GM12878 (cell line): Measurements from ENCODE around the gene SIVA1. TPM values are rescaled to one million over a fixed set of nuclear protein-coding genes. Genes with fewer than 3 reads are reported as not detected.

Experiments used
- ATAC-seq: fragments of 200-7000 bp; cut with Tn5 transposase; 3 replicates; pipeline ENCODE4 v1.9.1; 2020; ENCODE audit warnings: mild to moderate bottlenecking, moderate library complexity
- BruUV-seq: library from RNA; stranded (reverse); fragments of 400-500 nt; replicated peaks from 2 replicates; lab custom pipeline; 2021; lab: Mats Ljungman, UMichigan
- CTCF ChIA-PET: fragments of 300-600 bp; sonication (Branson Sonifier 250); formaldehyde crosslinking; extraction: SDS; loops from one replicate; lab custom pipeline; 2021; ENCODE audit warnings: inconsistent platforms; lab: Yijun Ruan, JAX
- POLR2A ChIA-PET: fragments of 350-600 bp; formaldehyde crosslinking; extraction: SDS; loops from one replicate; lab custom pipeline; 2021; ENCODE audit warnings: inconsistent platforms; lab: Charles Lee
- RAD21 ChIA-PET: fragments of 300-600 bp; sonication (Branson Sonifier 250); formaldehyde crosslinking; loops from one replicate; lab custom pipeline; 2023; ENCODE audit warnings: antibody characterized with exemption; ENCODE audit not compliant: unreplicated experiment; lab: Charles Lee
- SMC1A ChIA-PET: fragments of 300-600 bp; sonication (Branson Sonifier 250); formaldehyde crosslinking; loops from one replicate; lab custom pipeline; 2023; ENCODE audit not compliant: unreplicated experiment, uncharacterized antibody; lab: Charles Lee
- DNase-seq: peaks from one replicate; pipeline ENCODE4 v3.0.0-alpha.2; 2011; ENCODE audit warnings: low read depth, low spot score
- FAIRE-seq: peaks from 3 replicates; lab custom pipeline; 2011; peaks lifted over from hg19 to GRCh38; lab: Jason Lieb, UNC
- H2AFZ ChIP-seq: 2 replicates; pipeline ENCODE4 v1.6.0; 2011; ENCODE audit warnings: low read depth, low read length, control low read depth; ENCODE audit not compliant: control insufficient read depth
- H3K27ac ChIP-seq: 2 replicates; pipeline ENCODE4 v1.5.1; 2011; ENCODE audit warnings: control low read depth; ENCODE audit not compliant: control insufficient read depth, insufficient read depth
- H3K27me3 ChIP-seq, 2 experiments: replicated peaks in 1 of 2; 2 replicates each; pipeline versions ENCODE4 v1.6.0 to v1.6.1; 2011; ENCODE audit warnings: low read length in 1 of 2; ENCODE audit not compliant: control insufficient read depth in 2 of 2, insufficient read depth in 2 of 2
- H3K36me3 ChIP-seq, 2 experiments: 2 replicates each; pipeline ENCODE4 v1.5.1; 2011; ENCODE audit warnings: low read length in 1 of 2; ENCODE audit not compliant: control insufficient read depth in 2 of 2, insufficient read depth in 2 of 2
- H3K4me1 ChIP-seq: 2 replicates; pipeline ENCODE4 v1.6.1; 2011; ENCODE audit warnings: mild to moderate bottlenecking, low read length, moderate library complexity, mixed read lengths; ENCODE audit not compliant: control insufficient read depth, insufficient read depth
- H3K4me2 ChIP-seq: 2 replicates; pipeline ENCODE4 v1.6.0; 2011; ENCODE audit warnings: control low read depth; ENCODE audit not compliant: control insufficient read depth, insufficient read depth
- H3K4me3 ChIP-seq: fragments of 200-600 bp; sonication (generic); 2 replicates; pipeline ENCODE4 v1.5.1; 2016
- H3K79me2 ChIP-seq: 2 replicates; pipeline ENCODE4 v1.6.0; 2011; ENCODE audit warnings: low read length; ENCODE audit not compliant: control insufficient read depth, insufficient read depth
- H3K9ac ChIP-seq: 2 replicates; pipeline ENCODE4 v1.8.0; 2011; ENCODE audit warnings: low read length, control low read depth, mixed read lengths; ENCODE audit not compliant: control insufficient read depth, insufficient read depth
- H3K9me3 ChIP-seq: replicated peaks from 3 replicates; pipeline ENCODE4 v1.5.1; 2011; ENCODE audit warnings: mild to moderate bottlenecking, low read length; ENCODE audit not compliant: control insufficient read depth, insufficient read depth
- H4K20me1 ChIP-seq: 2 replicates; pipeline ENCODE4 v1.6.0; 2011; ENCODE audit not compliant: control insufficient read depth, insufficient read depth
- CBFB ChIP-seq: IDR thresholded peaks from 2 replicates; pipeline ENCODE4 v1.6.1; 2016; ENCODE audit warnings: antibody characterized with exemption, low read depth
- CHD4 ChIP-seq: fragments of 200-600 bp; sonication (generic); IDR thresholded peaks from 2 replicates; pipeline ENCODE4 v1.6.1; 2016; ENCODE audit warnings: mild to moderate bottlenecking
- CREM ChIP-seq: IDR thresholded peaks from 2 replicates; pipeline ENCODE4 v1.6.1; 2014; ENCODE audit warnings: antibody characterized with exemption, low read depth
- CTCF ChIP-seq, 3 experiments: IDR thresholded peaks in 2 of 3; conservative IDR thresholded peaks in 1 of 3; 2 replicates each; pipeline ENCODE4 v1.5.1; 2011; ENCODE audit warnings: low read depth in 3 of 3, low read length in 3 of 3, mild to moderate bottlenecking in 3 of 3, control low read depth in 2 of 3, moderate library complexity in 2 of 3, inconsistent platforms in 1 of 3, mixed read lengths in 1 of 3; ENCODE audit not compliant: control insufficient read depth in 2 of 3, insufficient read depth in 1 of 3; ENCODE audit errors: extremely low read depth in 1 of 3
- KAT2A ChIP-seq: conservative IDR thresholded peaks from 2 replicates; pipeline ENCODE4 v1.6.1; 2011; ENCODE audit warnings: low read depth, low read length; ENCODE audit not compliant: control insufficient read depth
- KDM1A ChIP-seq: fragments of 200-600 bp; sonication (generic); IDR thresholded peaks from 2 replicates; pipeline ENCODE4 v1.6.1; 2016; ENCODE audit warnings: borderline replicate concordance
- NFYB ChIP-seq: IDR thresholded peaks from 2 replicates; pipeline ENCODE4 v1.6.1; 2011; ENCODE audit warnings: low read depth, mild to moderate bottlenecking, low read length, improper control_type of control experiment, moderate library complexity; ENCODE audit not compliant: insufficient read depth
- RUNX3 ChIP-seq: IDR thresholded peaks from 2 replicates; pipeline ENCODE4 v1.6.1; 2012; ENCODE audit warnings: low read length, inconsistent platforms
- USF2 ChIP-seq: IDR thresholded peaks from 2 replicates; pipeline ENCODE4 v1.6.1; 2011; ENCODE audit warnings: low read depth, low read length, improper control_type of control experiment, borderline replicate concordance
- whole genome bisulfite sequencing: methylation state at CpG from one replicate; pipeline ENCODE4 v1.1.6; 2016; ENCODE audit warnings: low lambda C conversion rate; ENCODE audit not compliant: insufficient replicate concordance, insufficient coverage; ENCODE audit errors: missing lambda C conversion rate; 5-methylcytosine and 5-hydroxymethylcytosine counted together
- in situ Hi-C: fragments of 300-500 bp; cut with MboI; formaldehyde crosslinking; loops from 9 replicates; pipeline ENCODE4 v1.14.3; 2018; ENCODE audit warnings: mixed read lengths
- intact Hi-C: fragments of 100-400 bp; cut with micrococcal nuclease; formaldehyde crosslinking; loops from one replicate; pipeline ENCODE4 v1.14.2; 2022; ENCODE audit not compliant: unreplicated experiment
- polyA plus RNA-seq, 11 experiments: library from polyadenylated mRNA; depleted of rRNA in 4 of 11; unstranded in 6 of 11; stranded (reverse) in 5 of 11; fragments of >200 nt; fragmentation: Nextera tagmentation in 4 of 11; fragmentation: Illumina TruSeq in 1 of 11; extraction: Ambion mirVana in 4 of 11; extraction: Trizol in 1 of 11; gene quantifications; 1 replicate in 1 of 11; 2 replicates in 10 of 11; pipeline versions ENCODE4 v1.2.1 to v1.2.3, GENCODE V29; 2011 to 2016; ENCODE audit warnings: inconsistent platforms in 2 of 11, missing spikeins in 2 of 11, low read depth in 1 of 11
- total RNA-seq, 4 experiments: library from RNA; depleted of rRNA in 3 of 4; stranded (reverse); fragments of >200 nt in 3 of 4; fragmentation: Illumina TruSeq in 1 of 4; extraction: Trizol in 1 of 4; gene quantifications; 2 replicates each; pipeline versions ENCODE4 v1.2.1 to v1.2.3, GENCODE V29; 2013 to 2021

The SIVA1 gene
- total and polyA plus RNA-seq, 10 of the 15 experiments (the other 5 are each of a cell fraction or from before 2014, with no cell fraction given): 4.6 to 282 (median 106) TPM

GRCh38 chr14:104753528-104754212 is 723 bp downstream of the SIVA1 start:
- Histone ChIP-seq H3K36me3 (peaks cover 2 to 13% of the 10 kb centered on the region in 2 experiments; a peak in 3 of 4 replicates), H3K27me3 (no peaks in the 10 kb centered on the region), H3K9me3 (no peaks in the 10 kb centered on the region; the same call in 2 of the 3 replicates), H4K20me1 (no peaks in the 10 kb centered on the region), H3K9ac (peak overlapping the region; percentile 92), H3K4me2 (peak overlapping the region; percentile 82), H3K79me2 (peaks cover 31% of the 10 kb centered on the region), H3K4me1 (peaks cover 17% of the 10 kb centered on the region), H3K27ac (peak overlapping the region; percentile 77), H3K4me3 (peak overlapping the region; percentile 94), H2AFZ (0 out of 2 replicates have a peak overlapping the region, but pooled peaks have one; percentile 40)
- DNase-seq: no peak
- in situ Hi-C loops: no loop called here
- ATAC-seq: no peak
- intact Hi-C loops: no loop called here
- no peak for TF ChIP-seq RUNX3
- TF ChIP-seq CREM: no peak
- no peak for TF ChIP-seq KAT2A
- no peak for TF ChIP-seq NFYB
- no peak for TF ChIP-seq USF2
- no peak for TF ChIP-seq KDM1A
- TF ChIP-seq CTCF (IDR thresholded peaks at IDR 0.05 in 2 of 3, conservative IDR thresholded peaks at IDR 0.05 in 1 of 3; ENCODE audit: control insufficient read depth in 2 of 3, extremely low read depth in 1 of 3, insufficient read depth in 1 of 3, low read depth in 3 of 3, low read length in 3 of 3): no peak
- TF ChIP-seq CHD4: no peak
- no peak for TF ChIP-seq CBFB
- POLR2A ChIA-PET: interaction anchor here (0.6 to 1.4 kb wide), 4 partner anchors 11 to 312 kb away, joined by 3 to 5 read pairs (median 4); partner anchors contain the start of genes CDCA4 and GPR132
- FAIRE-seq: no peak
- BruUV-seq: no TSS peak
- RAD21 ChIA-PET: interaction anchor here (1.5 to 1.8 kb wide), 2 partner anchors 11 to 16 kb away, joined by 6 to 8 read pairs; no protein-coding TSS in a partner anchor
- SMC1A ChIA-PET: interaction anchor here (0.9 to 1.4 kb wide), 3 partner anchors 9 to 16 kb away, joined by 3 to 5 read pairs (median 3); no protein-coding TSS in a partner anchor
- CTCF ChIA-PET: interaction anchor here (1.0 to 2.4 kb wide), 7 partner anchors 15 to 676 kb away, joined by 3 to 13 read pairs (median 4); no protein-coding TSS in a partner anchor
- 5% methylated on average over 30 of the region's 30 CpGs for WGBS
